ENCODE data around the gene CHST11.

GRCh38 chr12:104738331-104738730 lies 281.6 kb downstream of the CHST11 start:
- TF ChIP-seq CTCF (conservative IDR thresholded peaks at IDR 0.05; ENCODE audit: low read depth, low read length) (no peak), EZH2 (IDR thresholded peaks at IDR 0.05; ENCODE audit: borderline replicate concordance, low read depth, low read length, poor library complexity, severe bottlenecking) (no peak)

Measured in A673 (cell line).